HG03060 (cell line): ENCODE results near the gene MDFIC.

Source experiments
- ATAC-seq: cut with Tn5 transposase; IDR thresholded peaks from one replicate; pipeline ENCODE4 v1.9.1; 2021; ENCODE audit warnings: low read depth, moderate number of reproducible peaks; ENCODE audit not compliant: unreplicated experiment

The MDFIC gene

DNA sequence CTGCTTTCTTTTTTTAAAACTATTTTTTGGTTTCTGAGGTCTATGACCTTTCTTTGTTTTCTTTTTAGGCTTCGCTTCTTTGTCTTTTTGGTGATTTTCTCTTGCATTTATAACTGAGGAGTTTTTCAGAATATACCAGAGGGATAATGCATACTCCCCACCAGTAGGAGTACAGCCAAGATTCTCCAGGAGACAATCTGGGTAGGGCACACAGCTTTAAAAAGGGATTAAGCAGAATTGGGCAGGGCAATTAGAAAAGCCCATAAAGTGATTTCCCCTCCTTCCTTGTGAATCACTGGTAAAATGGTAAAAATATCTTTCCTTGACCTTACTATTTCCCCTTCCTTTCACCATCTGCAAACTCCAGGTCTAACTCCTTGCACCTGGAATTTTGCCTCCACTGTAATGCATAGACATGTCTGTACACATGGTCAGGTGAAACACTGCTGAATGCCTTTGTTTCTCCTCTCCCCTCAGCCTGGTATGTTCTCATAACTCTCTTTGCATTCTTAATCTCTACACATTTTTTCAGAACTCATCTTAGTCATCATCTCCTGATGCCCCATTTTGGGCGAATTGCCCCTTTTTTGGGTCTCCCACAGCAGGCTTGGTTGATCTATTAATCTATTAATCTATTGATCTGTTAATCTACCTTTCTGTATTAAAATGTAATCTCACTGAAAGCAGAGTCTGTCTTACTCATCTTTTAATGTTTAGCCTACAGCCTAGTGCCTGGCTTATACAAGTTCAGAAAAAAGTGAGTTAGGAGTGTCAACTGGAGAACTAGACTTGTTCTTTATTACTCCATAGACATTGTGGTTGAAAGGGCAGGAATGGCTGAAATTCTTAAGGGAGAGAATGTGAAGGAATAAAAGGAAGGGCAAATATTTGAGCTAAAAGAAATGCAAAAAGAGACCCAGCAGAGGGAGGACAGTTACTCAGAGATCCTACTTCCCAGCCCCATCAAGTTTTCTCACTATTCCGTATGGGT, 64.6 kb downstream of the MDFIC start:
- no peak for ATAC-seq

DNA sequence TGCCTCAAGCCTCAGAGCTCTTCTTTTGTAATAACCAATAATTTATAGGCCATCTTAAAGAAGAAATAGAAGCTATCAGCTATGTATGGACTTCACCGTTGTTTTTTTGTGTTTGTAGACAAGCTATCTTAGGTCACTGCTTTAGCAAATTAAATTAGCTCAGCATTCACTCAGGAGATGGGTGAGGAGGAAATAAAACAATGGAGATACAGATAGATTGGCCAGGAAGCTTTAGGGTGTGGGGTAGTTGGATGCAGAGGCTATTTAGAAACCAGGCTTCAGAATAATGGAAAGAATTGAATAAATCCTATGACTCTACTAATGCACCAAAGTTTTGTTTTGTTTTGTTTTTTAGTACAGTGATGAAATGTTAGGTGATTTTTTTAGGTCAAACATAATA, 66.1 kb downstream of the MDFIC start:
- ATAC-seq: no peak

DNA sequence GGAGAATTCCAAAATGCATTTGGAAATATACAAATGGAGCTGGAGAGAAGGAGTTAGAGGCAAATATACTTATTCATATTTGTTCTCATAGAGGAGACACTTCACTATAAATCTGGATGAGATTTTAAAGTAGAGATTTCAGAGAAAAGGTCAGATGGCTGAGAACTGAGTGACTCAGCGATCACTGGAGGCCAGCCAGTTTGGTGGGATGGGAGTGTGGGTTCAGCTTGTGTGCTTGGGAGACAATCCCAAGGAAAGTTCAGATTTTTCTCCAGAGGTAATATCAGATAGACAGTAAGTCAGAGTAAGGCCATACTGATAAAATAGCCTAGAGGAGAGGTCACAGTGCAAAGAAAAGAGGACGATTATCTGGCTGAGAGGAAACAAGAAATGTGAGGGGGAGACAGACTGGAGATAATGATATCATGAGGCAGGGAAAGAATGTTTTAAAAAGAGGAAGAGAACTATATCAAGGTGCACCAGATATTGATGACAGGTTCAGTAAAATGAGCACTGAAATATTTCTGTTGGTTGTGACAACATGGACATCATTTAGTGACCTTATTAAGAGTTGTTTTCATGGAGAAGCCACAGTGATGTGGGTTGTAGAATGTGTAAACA, 67.0 kb downstream of the MDFIC start:
- no peak for ATAC-seq

DNA sequence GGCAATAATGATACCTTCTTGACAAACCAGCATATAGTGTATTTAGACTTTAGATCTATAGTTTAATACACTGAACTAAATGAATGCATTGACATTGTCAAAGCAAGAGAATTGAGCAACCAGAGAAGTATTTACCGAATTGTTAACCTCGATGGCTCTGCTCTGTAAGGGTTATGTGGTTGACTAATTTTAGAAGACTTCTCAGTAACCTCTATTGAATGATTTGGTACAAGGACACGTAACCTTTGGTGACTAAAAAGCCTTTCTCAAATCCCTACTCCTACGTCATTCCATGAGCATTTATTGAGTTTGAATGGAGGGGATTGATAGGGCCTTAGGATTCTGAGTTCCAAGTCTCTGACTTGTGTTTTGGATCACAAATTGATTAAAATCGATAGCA, 67.6 kb downstream of the MDFIC start:
- ATAC-seq: no peak

DNA sequence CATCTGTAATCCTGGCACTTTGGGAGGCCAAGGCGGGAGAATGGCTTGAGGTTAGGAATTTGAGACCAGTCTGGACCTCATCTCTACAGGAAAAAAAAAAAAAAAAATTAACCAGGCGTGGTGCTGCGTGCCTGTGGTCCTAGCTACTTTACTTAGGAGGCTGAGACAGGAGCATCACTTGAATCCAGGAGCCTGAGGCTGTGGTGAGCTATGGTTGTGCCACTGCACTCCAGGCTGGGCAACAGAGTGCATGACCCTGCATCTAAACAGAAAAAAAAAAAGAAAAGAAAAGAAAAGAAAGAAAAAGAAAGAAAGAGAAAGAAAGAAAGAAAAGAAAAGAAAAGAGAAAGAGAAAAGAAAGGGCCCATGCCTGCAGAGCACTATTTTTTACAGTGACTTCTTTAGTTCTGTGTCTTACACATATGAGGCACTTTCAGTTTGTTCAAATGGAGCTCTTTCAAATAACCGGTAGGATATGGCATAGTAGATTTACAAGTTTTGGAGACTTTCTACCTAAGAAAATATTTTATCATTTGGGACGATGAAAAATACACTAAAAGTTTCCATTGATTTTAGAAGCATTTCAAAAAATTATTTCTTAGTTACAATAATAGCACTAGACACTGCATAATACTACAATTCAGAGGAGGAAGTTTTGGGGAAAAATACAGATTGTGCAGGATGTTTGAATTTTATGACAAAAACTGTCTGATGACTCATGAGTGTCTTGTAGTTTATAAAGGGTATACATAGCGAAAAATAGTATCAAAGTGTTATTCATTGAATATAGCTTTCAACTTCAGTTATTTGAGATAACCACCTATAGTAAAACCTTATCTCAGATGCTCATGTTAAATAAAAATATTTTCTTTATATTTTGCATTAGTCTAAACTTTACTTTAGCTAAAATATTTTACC, 75.9 kb downstream of the MDFIC start:
- ATAC-seq: no peak

DNA sequence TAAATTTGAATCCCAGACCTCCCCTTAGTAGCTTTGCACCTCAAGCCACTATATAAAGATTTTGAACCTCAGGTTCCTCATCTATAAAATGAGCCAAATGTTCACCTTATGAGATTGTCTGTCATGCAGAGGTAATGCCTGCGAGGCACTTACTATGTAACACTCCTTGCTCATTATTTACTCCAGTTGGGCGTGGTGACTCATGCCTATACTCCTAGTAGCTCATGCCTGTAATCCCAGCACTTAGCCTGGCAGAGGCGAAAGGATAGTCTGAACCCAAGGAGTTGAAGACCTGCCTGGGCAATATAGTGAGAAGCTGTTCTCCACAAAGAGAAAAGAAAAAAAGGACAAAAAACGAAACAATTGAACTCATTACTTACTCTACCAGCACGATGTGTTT, 82.2 kb downstream of the MDFIC start:
- ATAC-seq: no peak

- ATAC-seq: no peak
Observed at GRCh38 chr7:115005251-115005650, 83.4 kb downstream of the MDFIC start.

DNA sequence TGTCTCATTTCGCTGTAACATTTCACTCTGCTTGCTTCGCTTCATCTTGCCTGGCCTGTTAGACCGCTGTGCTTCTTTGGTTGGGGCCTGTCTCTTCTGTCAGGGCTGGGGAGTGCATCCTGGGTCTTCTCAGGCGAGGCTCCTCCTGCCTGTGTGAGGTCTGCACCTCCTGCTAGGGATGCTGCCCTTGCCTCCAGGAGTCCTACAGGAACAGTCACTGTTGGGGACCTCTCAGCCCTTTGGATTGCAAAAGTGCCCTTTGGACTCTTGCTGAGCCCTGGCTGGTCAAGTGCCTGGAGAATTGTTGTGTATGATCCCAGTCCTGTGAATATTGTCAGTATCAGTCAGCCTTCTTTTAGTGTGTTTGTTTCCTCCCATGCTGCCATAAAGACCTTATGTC, 84.1 kb downstream of the MDFIC start:
- ATAC-seq: no peak

DNA sequence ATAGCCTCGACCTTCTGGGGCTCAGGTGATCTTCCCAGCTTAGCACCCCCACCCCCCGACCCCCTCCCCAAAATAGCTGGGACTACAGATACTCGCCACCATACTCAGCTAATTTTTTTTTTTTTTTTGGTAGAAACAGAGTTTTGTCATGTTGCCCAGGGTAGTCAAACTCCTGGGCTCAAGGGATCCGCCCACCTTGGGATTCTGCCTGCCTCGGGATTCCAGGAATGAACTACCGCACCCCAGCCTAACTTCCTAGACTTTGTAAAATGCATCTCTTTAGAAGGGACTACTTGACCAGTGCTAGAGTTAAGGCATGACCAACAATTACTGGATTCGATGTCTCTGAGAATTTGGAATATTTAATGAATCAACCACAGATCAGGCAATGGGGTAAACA, 85.9 kb downstream of the MDFIC start:
- ATAC-seq: no peak

DNA sequence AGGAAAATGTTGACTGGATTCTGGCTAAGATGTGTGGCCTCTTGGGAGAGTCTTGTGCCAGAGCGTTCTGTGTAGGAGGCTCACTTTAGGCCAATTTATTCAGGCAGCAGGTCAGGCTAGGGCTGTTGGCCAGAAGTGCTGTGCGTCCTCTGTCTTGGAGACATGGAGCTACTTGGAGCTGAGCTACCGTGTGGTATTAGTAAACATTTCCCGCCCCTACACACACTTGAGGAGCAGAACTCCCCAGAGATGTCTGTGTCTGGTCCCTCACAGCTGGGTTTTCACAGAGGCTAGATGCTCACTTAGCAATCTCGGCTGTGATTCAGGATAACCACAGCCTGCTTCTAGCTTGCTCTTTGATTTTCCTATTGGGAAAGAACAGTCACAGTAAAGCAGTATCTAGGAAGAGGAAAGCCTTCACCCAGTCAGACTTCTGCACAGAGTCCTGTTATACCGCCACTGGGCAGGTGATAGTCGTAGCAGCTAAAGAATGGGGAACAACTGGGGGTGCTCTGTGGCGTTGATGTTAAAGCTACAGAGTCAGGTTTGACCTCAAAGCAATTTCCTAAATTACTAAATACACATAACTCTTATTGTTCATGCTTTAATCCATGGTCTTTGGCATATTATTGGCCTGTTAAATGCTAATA, 86.7 kb downstream of the MDFIC start:
- peak; percentile 35 for ATAC-seq

- peak; percentile 45 for ATAC-seq
Observed at GRCh38 chr7:115009139-115009538, 87.2 kb downstream of the MDFIC start.

- no peak for ATAC-seq
Observed at GRCh38 chr7:115009736-115010440, 88.0 kb downstream of the MDFIC start.

DNA sequence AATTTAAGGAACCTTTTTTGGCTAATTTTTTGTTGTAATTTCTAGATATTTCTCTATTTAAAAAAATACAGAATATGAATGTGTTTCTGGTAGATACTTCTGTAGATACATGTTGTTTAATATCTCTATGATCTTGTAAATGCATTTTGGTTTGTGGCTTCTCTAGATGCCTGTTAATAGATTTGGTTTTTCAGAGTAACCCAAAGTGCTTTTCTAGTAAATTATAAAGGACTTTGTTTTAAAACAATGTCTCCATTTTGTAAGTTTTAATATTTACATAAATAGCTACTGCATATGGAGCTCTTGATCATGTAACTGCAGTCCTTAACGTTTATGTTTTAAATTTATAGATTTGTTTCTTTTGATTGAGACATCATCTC, 88.5 kb downstream of the MDFIC start:
- ATAC-seq: no peak

GRCh38 chr7:115013886-115014285, 92.0 kb downstream of the MDFIC start:
- no peak for ATAC-seq

GRCh38 chr7:115014794-115015193, 92.9 kb downstream of the MDFIC start:
- ATAC-seq: no peak

- no peak for ATAC-seq
Observed at GRCh38 chr7:115015619-115016018, 93.7 kb downstream of the MDFIC start.

GRCh38 chr7:115019882-115020605, 98.2 kb downstream of the MDFIC start:
- ATAC-seq: no peak

DNA sequence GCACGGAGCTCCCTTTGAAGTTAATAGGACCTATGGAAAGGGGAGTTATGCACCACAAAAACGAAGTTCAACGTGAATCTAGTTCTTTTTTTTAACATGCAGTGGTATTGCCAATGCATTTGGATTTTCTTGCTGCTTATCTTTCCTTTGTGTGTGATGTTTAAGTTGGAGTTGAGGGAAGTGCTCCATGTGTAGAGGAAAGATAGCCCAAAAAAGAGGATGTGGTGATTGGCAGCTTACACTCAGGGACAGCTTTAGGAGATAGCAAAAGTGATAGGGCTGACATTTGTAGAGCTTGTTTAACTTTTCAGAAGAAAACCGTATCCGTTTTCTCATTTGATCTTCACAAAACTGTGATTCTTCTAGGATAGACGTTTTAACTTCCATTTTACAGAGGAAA, 101.3 kb downstream of the MDFIC start:
- no peak for ATAC-seq

- no peak for ATAC-seq
Observed at GRCh38 chr7:115024276-115024675, 102.4 kb downstream of the MDFIC start.
